PC-3 (cell line): Measurements from ENCODE around the gene SLC12A1. TPM values are rescaled to one million over a fixed set of nuclear protein-coding genes. Genes with fewer than 3 reads are reported as not detected.

Experiments
- ATAC-seq: fragments of 200-7000 bp; cut with Tn5 transposase; 2 replicates; pipeline ENCODE4 v1.9.1; 2020; ENCODE audit warnings: mild to moderate bottlenecking, moderate library complexity
- BruUV-seq: library from RNA; stranded (reverse); fragments of 400-500 nt; replicated peaks from 2 replicates; lab custom pipeline; 2021; lab: Mats Ljungman, UMichigan
- CTCF ChIA-PET: fragments of 300-600 bp; sonication (Branson Sonifier 250); formaldehyde crosslinking; loops from one replicate; lab custom pipeline; 2022; ENCODE audit warnings: antibody characterized with exemption; lab: Charles Lee
- POLR2A ChIA-PET: fragments of 300-600 bp; sonication (Branson Sonifier 250); formaldehyde crosslinking; loops from one replicate; lab custom pipeline; 2022; ENCODE audit warnings: antibody characterized with exemption; ENCODE audit not compliant: unreplicated experiment; lab: Charles Lee
- DNase-seq: peaks from one replicate; pipeline ENCODE4 v3.0.0-alpha.2; 2015
- H2AFZ ChIP-seq: fragments of 300-600 bp; sonication (generic); 2 replicates; pipeline ENCODE4 v1.6.0; 2016; ENCODE audit warnings: antibody characterized with exemption, low read length
- H3F3A ChIP-seq: fragments of 300-600 bp; sonication (generic); one replicate; pipeline ENCODE4 v1.6.0; 2017; ENCODE audit warnings: antibody characterized with exemption, low read length, control low read depth, mild to moderate bottlenecking; ENCODE audit not compliant: unreplicated experiment
- H3K27ac ChIP-seq: fragments of 300-600 bp; sonication (generic); 2 replicates; pipeline ENCODE4 v1.5.1; 2016; ENCODE audit warnings: mild to moderate bottlenecking, low read length
- H3K27me3 ChIP-seq: fragments of 300-600 bp; sonication (generic); 2 replicates; pipeline ENCODE4 v1.6.1; 2016; ENCODE audit warnings: low read length, mixed read lengths
- H3K36me3 ChIP-seq: fragments of 300-600 bp; sonication (generic); 2 replicates; pipeline ENCODE4 v1.6.1; 2016; ENCODE audit warnings: low read depth, mixed run types, low read length, mixed read lengths
- H3K4me1 ChIP-seq: fragments of 300-600 bp; sonication (generic); 2 replicates; pipeline ENCODE4 v1.5.1; 2016; ENCODE audit warnings: low read length; ENCODE audit not compliant: insufficient read depth
- H3K4me2 ChIP-seq: fragments of 300-600 bp; sonication (generic); 2 replicates; pipeline ENCODE4 v1.6.0; 2016; ENCODE audit warnings: low read length
- H3K4me3 ChIP-seq: fragments of 300-600 bp; sonication (generic); 2 replicates; pipeline ENCODE4 v1.5.1; 2016; ENCODE audit warnings: mild to moderate bottlenecking, low read length, mixed read lengths
- H3K79me2 ChIP-seq: fragments of 300-600 bp; sonication (generic); 2 replicates; pipeline ENCODE4 v1.6.1; 2017; ENCODE audit warnings: low read length, mixed read lengths
- H3K9ac ChIP-seq: fragments of 300-600 bp; sonication (generic); 2 replicates; pipeline ENCODE4 v1.6.0; 2016; ENCODE audit warnings: mild to moderate bottlenecking, low read length
- H3K9me2 ChIP-seq: fragments of 300-600 bp; sonication (generic); replicated peaks from 2 replicates; pipeline ENCODE4 v1.6.1; 2016; ENCODE audit warnings: mixed run types, low read length, mixed read lengths
- H3K9me3 ChIP-seq: fragments of 300-600 bp; sonication (generic); 2 replicates; pipeline ENCODE4 v1.6.1; 2016; ENCODE audit warnings: low read length, mixed read lengths
- H4K20me1 ChIP-seq: fragments of 300-600 bp; sonication (generic); 2 replicates; pipeline ENCODE4 v1.6.1; 2016; ENCODE audit warnings: low read length, mixed read lengths
- CTCF ChIP-seq: fragments of 300-600 bp; sonication (generic); conservative IDR thresholded peaks from 2 replicates; pipeline ENCODE4 v1.5.1; 2017; ENCODE audit warnings: antibody characterized with exemption, low read depth, mild to moderate bottlenecking, low read length
- EZH2 ChIP-seq: fragments of 300-600 bp; sonication (generic); IDR thresholded peaks from one replicate; pipeline ENCODE4 v1.6.1; 2017; ENCODE audit warnings: antibody characterized with exemption, mild to moderate bottlenecking, low read length; ENCODE audit not compliant: unreplicated experiment
- EZH2phosphoT487 ChIP-seq: fragments of 300-600 bp; sonication (generic); IDR thresholded peaks from 2 replicates; pipeline ENCODE4 v1.6.1; 2018; ENCODE audit warnings: mild to moderate bottlenecking, antibody characterized with exemption, low read length, borderline replicate concordance
- intact Hi-C: fragments of 100-400 bp; cut with micrococcal nuclease; formaldehyde crosslinking; loops from 2 replicates; pipeline ENCODE4 v1.9.0; 2023
- total RNA-seq: library from RNA; depleted of rRNA; stranded (reverse); fragments of >200 nt; gene quantifications from 2 replicates; pipeline ENCODE4 v1.2.3, GENCODE V29; 2014

The SLC12A1 gene
- total RNA-seq, 1 experiment from 2014 or later, result not detected

GRCh38 chr15:48182749-48183148 is 23.4 kb upstream of the SLC12A1 start:
- no peak for DNase-seq
- H3K4me1 ChIP-seq, result no peaks in the 10 kb centered on the region
- no peaks in the 10 kb centered on the region; the same call in 1 of the 2 replicates for H3K27me3 ChIP-seq
- no peak overlapping the region for H3K4me3 ChIP-seq
- H3K9ac ChIP-seq, result no peak overlapping the region
- no peaks in the 10 kb centered on the region for H3F3A ChIP-seq
- H3K79me2 ChIP-seq, result no peaks in the 10 kb centered on the region
- intact Hi-C loops, result no loop called here
- H3K27ac ChIP-seq, result no peak overlapping the region
- H4K20me1 ChIP-seq, result no peaks in the 10 kb centered on the region
- CTCF ChIA-PET, result no interaction called here
- POLR2A ChIA-PET, result no interaction called here
- ATAC-seq, result no peak
- no peak overlapping the region for H3K4me2 ChIP-seq
- no TSS peak for BruUV-seq
- no peak for TF ChIP-seq CTCF
- no peak for TF ChIP-seq EZH2
- no peak for TF ChIP-seq EZH2phosphoT487
- no peak overlapping the region for H2AFZ ChIP-seq
- H3K36me3 ChIP-seq, result no peaks in the 10 kb centered on the region
- H3K9me3 ChIP-seq, result no peaks in the 10 kb centered on the region
- no peaks in the 10 kb centered on the region for H3K9me2 ChIP-seq

DNA sequence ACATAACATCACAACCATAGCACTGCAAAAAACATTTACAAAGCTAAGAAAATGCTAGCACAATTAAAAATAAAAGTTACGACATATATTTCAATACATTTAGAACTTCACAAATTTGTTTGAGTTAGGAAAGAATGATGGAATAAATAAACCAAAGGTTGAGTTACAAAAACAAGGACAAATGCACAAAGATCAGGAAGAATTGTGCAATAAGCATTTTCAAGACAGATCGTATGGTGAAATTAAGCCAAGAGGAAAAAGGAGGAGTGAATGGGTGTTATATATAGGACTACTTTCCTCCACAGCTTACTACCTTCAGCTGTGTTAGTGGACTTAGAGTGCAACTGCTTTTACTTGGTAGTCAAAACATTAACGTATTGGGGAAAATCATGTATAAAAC is 20.6 kb upstream of the SLC12A1 start:
- Histone ChIP-seq H3K36me3 (no peaks in the 10 kb centered on the region), H3K4me2 (no peak overlapping the region), H3K27me3 (no peaks in the 10 kb centered on the region; the same call in 1 of the 2 replicates), H3K4me3 (no peak overlapping the region), H3F3A (no peaks in the 10 kb centered on the region), H3K27ac (no peak overlapping the region), H3K9ac (no peak overlapping the region), H3K9me3 (no peaks in the 10 kb centered on the region), H3K4me1 (no peaks in the 10 kb centered on the region), H2AFZ (no peak overlapping the region), H3K9me2 (no peaks in the 10 kb centered on the region), H4K20me1 (no peaks in the 10 kb centered on the region), H3K79me2 (no peaks in the 10 kb centered on the region)
- ChIA-PET POLR2A (no interaction called here), CTCF (no interaction called here)
- TF ChIP-seq EZH2phosphoT487, result no peak
- TF ChIP-seq CTCF, result no peak
- TF ChIP-seq EZH2, result no peak
- no TSS peak for BruUV-seq
- DNase-seq, result no peak
- ATAC-seq, result no peak
- intact Hi-C loops, result no loop called here

DNA sequence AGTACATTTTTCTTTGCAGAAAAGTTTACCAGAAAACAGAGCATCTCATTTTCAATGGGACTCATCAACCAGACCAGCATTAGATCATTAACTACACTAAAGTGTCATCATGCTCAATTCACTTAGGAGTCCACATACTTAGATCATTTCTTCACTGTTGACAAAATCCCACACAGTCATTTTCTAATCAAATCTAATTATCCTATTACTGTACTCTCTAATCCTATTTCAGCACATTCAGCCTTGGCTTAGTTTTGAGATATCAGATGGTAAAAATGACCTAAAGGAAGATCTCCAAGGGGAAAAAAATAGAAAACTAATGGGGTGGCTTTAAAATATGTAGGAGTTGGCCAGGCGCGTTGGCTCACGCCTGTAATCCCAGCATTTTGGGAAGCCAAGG is 19.8 kb upstream of the SLC12A1 start:
- Histone ChIP-seq H2AFZ (no peak overlapping the region), H3K27me3 (no peaks in the 10 kb centered on the region; the same call in 1 of the 2 replicates), H3K9me3 (no peaks in the 10 kb centered on the region), H3K36me3 (no peaks in the 10 kb centered on the region), H3K9me2 (no peaks in the 10 kb centered on the region), H3K9ac (no peak overlapping the region), H3K4me3 (no peak overlapping the region), H3K79me2 (no peaks in the 10 kb centered on the region), H3F3A (no peaks in the 10 kb centered on the region), H4K20me1 (no peaks in the 10 kb centered on the region), H3K4me1 (no peaks in the 10 kb centered on the region), H3K27ac (no peak overlapping the region), H3K4me2 (no peak overlapping the region)
- POLR2A ChIA-PET, result no interaction called here
- no TSS peak for BruUV-seq
- intact Hi-C loops, result no loop called here
- ATAC-seq (no peak), DNase-seq (no peak)
- TF ChIP-seq EZH2phosphoT487 (no peak), EZH2 (no peak), CTCF (no peak)
- CTCF ChIA-PET, result no interaction called here
